DOHH2 (cell line): ENCODE results near the gene INPPL1.

Source experiments
- H3F3A ChIP-seq: fragments of 200-600 bp; sonication (generic), shearing (Covaris generic); 2 replicates; pipeline ENCODE4 v1.6.0; 2016; ENCODE audit warnings: antibody characterized with exemption, mild to moderate bottlenecking; ENCODE audit not compliant: control insufficient read depth, insufficient read depth
- H3K27ac ChIP-seq: fragments of 200-600 bp; sonication (generic); 2 replicates; pipeline ENCODE4 v1.5.1; 2014; ENCODE audit warnings: low read depth, mild to moderate bottlenecking, low read length, moderate library complexity
- H3K27me3 ChIP-seq: fragments of 200-600 bp; sonication (generic); 2 replicates; pipeline ENCODE4 v1.6.1; 2014; ENCODE audit warnings: mild to moderate bottlenecking, low read length, mixed read lengths; ENCODE audit not compliant: control insufficient read depth
- H3K36me3 ChIP-seq: fragments of 200-600 bp; sonication (generic); 2 replicates; pipeline ENCODE4 v1.6.1; 2014; ENCODE audit warnings: mild to moderate bottlenecking, low read length, moderate library complexity, mixed read lengths; ENCODE audit not compliant: control insufficient read depth
- H3K4me1 ChIP-seq: fragments of 200-600 bp; sonication (generic); 2 replicates; pipeline ENCODE4 v1.6.1; 2014; ENCODE audit warnings: mild to moderate bottlenecking, low read length, mixed read lengths; ENCODE audit not compliant: control insufficient read depth
- H3K4me2 ChIP-seq: fragments of 200-600 bp; sonication (generic); 2 replicates; pipeline ENCODE4 v1.6.0; 2014; ENCODE audit warnings: mild to moderate bottlenecking, low read length, moderate library complexity
- H3K4me3 ChIP-seq: fragments of 200-600 bp; sonication (generic); 2 replicates; pipeline ENCODE4 v1.5.1; 2014; ENCODE audit warnings: mild to moderate bottlenecking, low read length, mixed read lengths
- H3K79me2 ChIP-seq: fragments of 200-600 bp; sonication (generic); 2 replicates; pipeline ENCODE4 v1.6.1; 2014; ENCODE audit warnings: mild to moderate bottlenecking, low read length, mixed read lengths; ENCODE audit not compliant: control insufficient read depth
- H3K9me2 ChIP-seq: fragments of 200-600 bp; sonication (generic); replicated peaks from 2 replicates; pipeline ENCODE4 v1.6.1; 2014; ENCODE audit warnings: mild to moderate bottlenecking, low read length, mixed read lengths; ENCODE audit not compliant: control insufficient read depth
- H3K9me3 ChIP-seq: fragments of 200-600 bp; sonication (generic); 2 replicates; pipeline ENCODE4 v1.6.1; 2014; ENCODE audit warnings: antibody characterized with exemption, low read length, mixed read lengths; ENCODE audit not compliant: control insufficient read depth, insufficient read depth
- H4K20me1 ChIP-seq: fragments of 200-600 bp; sonication (generic); 2 replicates; pipeline ENCODE4 v1.6.0; 2014; ENCODE audit warnings: low read depth, mild to moderate bottlenecking, antibody characterized with exemption, low read length, moderate library complexity; ENCODE audit not compliant: control insufficient read depth, insufficient read depth
- EZH2phosphoT487 ChIP-seq: fragments of 200-600 bp; sonication (generic); IDR thresholded peaks from 2 replicates; pipeline ENCODE4 v1.6.1; 2017; ENCODE audit warnings: borderline replicate concordance, mild to moderate bottlenecking, antibody characterized with exemption, low read length, moderate library complexity, mixed read lengths
- TF ChIP-seq, protein P1 (sequence below): fragments of 200-600 bp; sonication (generic); IDR thresholded peaks from one replicate; pipeline ENCODE4 v1.5.1; 2014; ENCODE audit warnings: antibody characterized with exemption, mild to moderate bottlenecking, low read depth, low read length; ENCODE audit not compliant: poor library complexity, severe bottlenecking

The INPPL1 gene

DNA sequence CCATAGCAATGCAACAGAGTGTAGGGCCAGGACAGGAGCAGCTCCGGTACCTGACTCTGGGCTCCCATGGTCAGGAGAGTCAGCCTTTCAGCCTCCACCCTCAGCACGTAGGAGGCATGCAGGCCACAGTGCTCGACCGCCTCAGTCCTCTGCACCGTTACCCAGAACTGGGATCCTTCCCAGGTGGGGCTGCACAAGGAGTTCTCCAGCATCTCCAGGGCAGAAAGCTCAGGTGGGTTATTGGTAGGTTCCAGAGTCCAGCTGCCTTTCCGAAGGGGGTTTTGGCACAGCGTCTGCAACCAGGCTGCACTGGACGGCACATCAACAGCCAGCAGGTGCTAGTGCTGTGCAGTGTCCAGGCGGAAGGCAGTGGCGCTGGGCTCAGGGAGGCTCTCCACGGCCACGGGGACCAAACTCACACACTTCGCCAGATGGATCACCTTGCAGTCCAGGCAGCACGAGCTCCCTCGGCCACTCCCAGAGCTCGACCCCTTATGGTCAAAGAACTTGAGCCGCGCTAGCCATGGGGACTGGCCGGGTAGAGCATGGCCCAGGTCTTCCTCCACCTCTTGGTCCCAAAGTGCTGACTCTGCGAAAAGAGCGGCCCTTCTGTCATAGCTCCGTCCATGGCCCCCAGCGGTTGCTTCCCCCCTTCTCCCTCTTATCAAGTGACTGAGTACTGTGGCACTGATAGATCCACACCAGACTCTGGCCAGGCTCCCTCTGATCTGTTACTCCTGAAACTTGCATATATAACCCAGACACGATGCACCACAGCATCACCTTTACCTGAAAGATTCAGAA is 26.3 kb downstream of the INPPL1 start:
- Histone ChIP-seq H3K79me2 (no peaks in the 10 kb centered on the region), H3K27me3 (peaks cover 30% of the 10 kb centered on the region), H3F3A (no peaks in the 10 kb centered on the region), H3K4me1 (no peaks in the 10 kb centered on the region), H3K4me3 (no peak overlapping the region), H4K20me1 (no peaks in the 10 kb centered on the region), H3K9me3 (no peaks in the 10 kb centered on the region), H3K27ac (no peak overlapping the region), H3K9me2 (no peaks in the 10 kb centered on the region), H3K36me3 (no peaks in the 10 kb centered on the region), H3K4me2 (no peak overlapping the region)
- no peak for TF ChIP-seq EZH2phosphoT487
- TF ChIP-seq, protein P1, sequence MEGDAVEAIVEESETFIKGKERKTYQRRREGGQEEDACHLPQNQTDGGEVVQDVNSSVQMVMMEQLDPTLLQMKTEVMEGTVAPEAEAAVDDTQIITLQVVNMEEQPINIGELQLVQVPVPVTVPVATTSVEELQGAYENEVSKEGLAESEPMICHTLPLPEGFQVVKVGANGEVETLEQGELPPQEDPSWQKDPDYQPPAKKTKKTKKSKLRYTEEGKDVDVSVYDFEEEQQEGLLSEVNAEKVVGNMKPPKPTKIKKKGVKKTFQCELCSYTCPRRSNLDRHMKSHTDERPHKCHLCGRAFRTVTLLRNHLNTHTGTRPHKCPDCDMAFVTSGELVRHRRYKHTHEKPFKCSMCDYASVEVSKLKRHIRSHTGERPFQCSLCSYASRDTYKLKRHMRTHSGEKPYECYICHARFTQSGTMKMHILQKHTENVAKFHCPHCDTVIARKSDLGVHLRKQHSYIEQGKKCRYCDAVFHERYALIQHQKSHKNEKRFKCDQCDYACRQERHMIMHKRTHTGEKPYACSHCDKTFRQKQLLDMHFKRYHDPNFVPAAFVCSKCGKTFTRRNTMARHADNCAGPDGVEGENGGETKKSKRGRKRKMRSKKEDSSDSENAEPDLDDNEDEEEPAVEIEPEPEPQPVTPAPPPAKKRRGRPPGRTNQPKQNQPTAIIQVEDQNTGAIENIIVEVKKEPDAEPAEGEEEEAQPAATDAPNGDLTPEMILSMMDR: no peak

DNA sequence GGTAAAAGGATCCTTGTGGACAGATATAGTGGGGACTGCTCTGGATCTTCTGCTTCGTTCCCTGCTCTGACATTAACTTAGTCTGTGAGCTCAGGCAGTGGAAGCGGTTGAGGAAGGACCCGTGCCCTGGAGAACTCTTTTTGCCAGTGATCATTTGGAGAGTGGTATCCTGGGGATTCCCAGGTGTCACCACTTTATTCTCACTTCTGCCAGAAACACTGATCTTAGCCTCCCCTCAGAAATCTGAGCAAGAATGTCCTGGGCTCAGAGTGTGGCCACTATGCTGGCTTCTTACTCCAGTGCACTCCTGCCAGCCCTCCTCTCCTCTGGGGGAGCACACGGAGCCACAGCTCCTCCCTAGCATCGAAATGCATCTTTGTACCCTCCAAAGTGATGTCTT is 27.0 kb downstream of the INPPL1 start:
- Histone ChIP-seq H4K20me1 (no peaks in the 10 kb centered on the region), H3F3A (no peaks in the 10 kb centered on the region), H3K4me3 (no peak overlapping the region), H3K79me2 (no peaks in the 10 kb centered on the region), H3K27me3 (peaks cover 30% of the 10 kb centered on the region), H3K4me1 (no peaks in the 10 kb centered on the region), H3K9me3 (no peaks in the 10 kb centered on the region), H3K36me3 (no peaks in the 10 kb centered on the region), H3K4me2 (no peak overlapping the region), H3K27ac (no peak overlapping the region), H3K9me2 (no peaks in the 10 kb centered on the region)
- no peak for TF ChIP-seq EZH2phosphoT487
- TF ChIP-seq, protein P1: no peak

DNA sequence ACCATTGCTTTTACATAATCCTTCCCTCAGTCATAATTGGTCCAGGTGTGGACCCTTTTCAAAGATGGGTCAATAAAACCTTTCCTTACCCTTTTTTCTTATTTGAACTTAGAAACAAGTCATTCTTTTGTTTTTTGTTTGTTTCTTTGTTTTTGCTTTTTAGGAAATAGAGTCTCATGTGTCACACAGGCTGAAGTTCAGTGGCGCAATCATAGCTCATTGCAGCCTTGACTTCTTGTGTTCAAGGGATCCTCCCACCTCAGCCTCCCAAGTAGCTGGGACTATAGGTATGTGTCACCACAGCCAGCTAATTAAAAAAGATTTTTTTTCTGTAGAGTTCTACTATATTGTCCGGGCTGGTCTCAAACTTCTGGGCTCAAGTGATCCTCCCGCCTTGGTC is 28.8 kb downstream of the INPPL1 start:
- Histone ChIP-seq H3K27me3 (peaks cover 25% of the 10 kb centered on the region), H3K9me2 (no peaks in the 10 kb centered on the region), H4K20me1 (no peaks in the 10 kb centered on the region), H3K4me3 (no peak overlapping the region), H3K79me2 (no peaks in the 10 kb centered on the region), H3K4me1 (no peaks in the 10 kb centered on the region), H3K9me3 (no peaks in the 10 kb centered on the region), H3K36me3 (no peaks in the 10 kb centered on the region), H3K4me2 (no peak overlapping the region), H3F3A (no peaks in the 10 kb centered on the region), H3K27ac (no peak overlapping the region)
- no peak for TF ChIP-seq EZH2phosphoT487
- TF ChIP-seq, protein P1: no peak
